Endothelial cell of umbilical vein (primary cell): ENCODE measurements around the gene DMRT3. TPM values are rescaled to one million over a fixed set of nuclear protein-coding genes. Genes with fewer than 3 reads are reported as not detected.

Source experiments
- BruUV-seq: library from RNA; stranded (reverse); fragments of 400-500 nt; replicated peaks from 2 replicates; lab custom pipeline; 2021; lab: Mats Ljungman, UMichigan
- CTCF ChIA-PET: fragments of 300-600, 350-600 bp; sonication (Branson Sonifier 250); formaldehyde crosslinking; loops from one replicate; lab custom pipeline; 2021; ENCODE audit warnings: antibody characterized with exemption, inconsistent platforms; lab: Charles Lee
- POLR2A ChIA-PET: fragments of 300-600, 350-600 bp; sonication (Branson Sonifier 250); formaldehyde crosslinking; loops from one replicate; lab custom pipeline; 2021; ENCODE audit warnings: antibody characterized with exemption, inconsistent platforms; lab: Charles Lee
- DNase-seq: peaks from one replicate; pipeline ENCODE4 v3.0.0-alpha.2; 2011; ENCODE audit warnings: low read depth, low spot score
- FAIRE-seq: peaks from 2 replicates; lab custom pipeline; 2011; peaks lifted over from hg19 to GRCh38; lab: Jason Lieb, UNC
- H2AFZ ChIP-seq: 2 replicates; pipeline ENCODE4 v1.6.0; 2012; ENCODE audit warnings: low read depth, low read length, control low read depth, inconsistent platforms
- H3K27ac ChIP-seq: 2 replicates; pipeline ENCODE4 v1.5.1; 2011; ENCODE audit warnings: low read depth, mild to moderate bottlenecking, control low read depth, low read length, moderate library complexity; ENCODE audit not compliant: insufficient read depth
- H3K27me3 ChIP-seq, 2 experiments: 2 replicates each; pipeline versions ENCODE4 v1.6.0 to v1.6.1; 2011; ENCODE audit warnings: low read length in 2 of 2, mixed read lengths in 1 of 2; ENCODE audit not compliant: control insufficient read depth in 2 of 2, insufficient read depth in 2 of 2
- H3K36me3 ChIP-seq, 2 experiments: 2 replicates in 1 of 2; 3 replicates in 1 of 2; pipeline ENCODE4 v1.5.1; 2011; ENCODE audit warnings: low read length in 2 of 2, mild to moderate bottlenecking in 1 of 2, moderate library complexity in 1 of 2; ENCODE audit not compliant: control insufficient read depth in 2 of 2, insufficient read depth in 2 of 2; ENCODE audit errors: extremely low read depth in 1 of 2
- H3K4me1 ChIP-seq: 3 replicates; pipeline ENCODE4 v1.5.1; 2011; ENCODE audit warnings: mild to moderate bottlenecking, low read length; ENCODE audit not compliant: control insufficient read depth, insufficient read depth; ENCODE audit errors: extremely low read depth
- H3K4me2 ChIP-seq: 2 replicates; pipeline ENCODE4 v1.6.1; 2011; ENCODE audit warnings: low read length, control low read depth, mixed read lengths; ENCODE audit not compliant: insufficient read depth
- H3K4me3 ChIP-seq, 3 experiments: fragments of 200-600 bp in 1 of 3; sonication (generic), shearing (Covaris generic) in 1 of 3; replicated peaks in 1 of 3; 2 replicates each; pipeline ENCODE4 v1.5.1; 2011 to 2016; ENCODE audit warnings: control low read depth in 3 of 3, low read length in 3 of 3, mild to moderate bottlenecking in 2 of 3, inconsistent platforms in 1 of 3, low read depth in 1 of 3, moderate library complexity in 1 of 3; ENCODE audit not compliant: insufficient read depth in 1 of 3
- H3K79me2 ChIP-seq: 2 replicates; pipeline ENCODE4 v1.6.0; 2012; ENCODE audit warnings: low read length, inconsistent platforms; ENCODE audit not compliant: control insufficient read depth, insufficient read depth
- H3K9ac ChIP-seq: replicated peaks from 2 replicates; pipeline ENCODE3; 2011; ENCODE audit warnings: low read length, control low read depth; ENCODE audit not compliant: insufficient read depth; ENCODE audit errors: extremely low read depth
- H3K9me1 ChIP-seq: replicated peaks from 3 replicates; pipeline ENCODE4 v1.6.0; 2011; ENCODE audit warnings: mild to moderate bottlenecking, low read length; ENCODE audit not compliant: control insufficient read depth, insufficient read depth; ENCODE audit errors: extremely low read depth
- H3K9me3 ChIP-seq: replicated peaks from 2 replicates; pipeline ENCODE4 v1.5.1; 2012; ENCODE audit warnings: low read length, inconsistent platforms; ENCODE audit not compliant: control insufficient read depth, insufficient read depth
- H4K20me1 ChIP-seq: replicated peaks from 2 replicates; pipeline ENCODE3; 2011; ENCODE audit warnings: mild to moderate bottlenecking, low read length; ENCODE audit not compliant: control insufficient read depth, insufficient read depth; ENCODE audit errors: extremely low read depth
- CTCF ChIP-seq, 2 donors: IDR thresholded peaks; 1 replicate in 1 of 2; 2 replicates in 1 of 2; pipeline ENCODE4 v1.5.1; 2011; ENCODE audit warnings: low read length in 2 of 2, mild to moderate bottlenecking in 2 of 2, moderate library complexity in 2 of 2, control low read depth in 1 of 2, inconsistent platforms in 1 of 2, low read depth in 1 of 2; ENCODE audit not compliant: insufficient read depth in 1 of 2; ENCODE audit errors: extremely low read depth in 1 of 2
- EZH2 ChIP-seq: IDR thresholded peaks from 2 replicates; pipeline ENCODE4 v1.6.1; 2012; ENCODE audit warnings: borderline replicate concordance, low read depth, mild to moderate bottlenecking, moderate library complexity, low read length, inconsistent platforms; ENCODE audit not compliant: severe bottlenecking
- FOS ChIP-seq: IDR thresholded peaks from 2 replicates; pipeline ENCODE4 v1.6.1; 2011; ENCODE audit warnings: mild to moderate bottlenecking, low read length, moderate library complexity, borderline replicate concordance; ENCODE audit not compliant: insufficient read depth
- GATA2 ChIP-seq: IDR thresholded peaks from 2 replicates; pipeline ENCODE4 v1.7.0; 2011; ENCODE audit warnings: low read depth, mild to moderate bottlenecking, moderate library complexity, mixed read lengths, low read length; ENCODE audit not compliant: insufficient read length, insufficient read depth
- JUN ChIP-seq: IDR thresholded peaks from 2 replicates; pipeline ENCODE4 v1.6.1; 2011; ENCODE audit warnings: borderline replicate concordance, low read depth; ENCODE audit not compliant: insufficient read length, insufficient read depth
- MAX ChIP-seq: IDR thresholded peaks from 2 replicates; pipeline ENCODE4 v1.6.1; 2011; ENCODE audit not compliant: insufficient read depth, insufficient read length
- MYC ChIP-seq: IDR thresholded peaks from one replicate; pipeline ENCODE4 v1.6.1; 2011; ENCODE audit warnings: mild to moderate bottlenecking, low read depth, low read length
- POLR2A ChIP-seq: IDR thresholded peaks from 2 replicates; pipeline ENCODE4 v1.6.1; 2012; ENCODE audit warnings: low read depth, mild to moderate bottlenecking, control low read depth, low read length
- POLR2AphosphoS5 ChIP-seq: IDR thresholded peaks from 2 replicates; pipeline ENCODE4 v1.6.1; 2012; ENCODE audit warnings: low read depth, mild to moderate bottlenecking, control low read depth, low read length, moderate library complexity; ENCODE audit not compliant: insufficient read depth
- dilution Hi-C: fragments of 300-500 bp; cut with MboI; formaldehyde crosslinking; loops from one replicate; pipeline ENCODE4 v1.15.0; 2019; ENCODE audit warnings: low sequenced_read_pairs; ENCODE audit not compliant: extremely low pct_ligation_motif_present
- intact Hi-C: fragments of 100-400 bp; cut with micrococcal nuclease; formaldehyde crosslinking; loops from one replicate; pipeline ENCODE4 v1.10.0; 2022
- polyA plus RNA-seq, 4 experiments: library from polyadenylated mRNA; depleted of rRNA in 3 of 4; stranded (reverse) in 3 of 4; unstranded in 1 of 4; fragments of >200 nt; gene quantifications; 2 replicates each; pipeline versions ENCODE4 v1.2.1 to v1.2.3, GENCODE V29; 2011 to 2012; ENCODE audit warnings: missing spikeins in 1 of 4
- total RNA-seq: library from RNA; stranded (reverse); gene quantifications from 2 replicates; pipeline ENCODE4 v1.2.3, GENCODE V29; 2021

DMRT3 gene
- total and polyA plus RNA-seq, 2 donors (not counting 3 experiments of a cell fraction or from before 2014, with no cell fraction given): not detected

GRCh38 chr9:1014225-1014624, 37.8 kb downstream of the DMRT3 start:
- Histone ChIP-seq H2AFZ (no peak overlapping the region), H4K20me1 (no peaks in the 10 kb centered on the region), H3K4me1 (no peaks in the 10 kb centered on the region), H3K36me3 (no peaks in the 10 kb centered on the region), H3K27ac (no peak overlapping the region), H3K9ac (no peak overlapping the region), H3K4me3 (no peak overlapping the region), H3K4me2 (no peak overlapping the region), H3K27me3 (no peaks in the 10 kb centered on the region), H3K9me3 (no peaks in the 10 kb centered on the region), H3K9me1 (no peaks in the 10 kb centered on the region), H3K79me2 (no peaks in the 10 kb centered on the region)
- POLR2A ChIA-PET: no interaction called here
- CTCF ChIA-PET: no interaction called here
- DNase-seq: no peak
- no peak for TF ChIP-seq POLR2AphosphoS5
- TF ChIP-seq JUN: no peak
- no peak for TF ChIP-seq MAX
- TF ChIP-seq CTCF (IDR thresholded peaks at IDR 0.05; ENCODE audit: extremely low read depth in 1 of 2, insufficient read depth in 1 of 2, low read depth in 1 of 2, low read length in 2 of 2): no peak
- TF ChIP-seq GATA2: no peak
- no peak for TF ChIP-seq EZH2
- no peak for TF ChIP-seq FOS
- no peak for TF ChIP-seq MYC
- TF ChIP-seq POLR2A: no peak
- no TSS peak for BruUV-seq
- dilution Hi-C loops (no loop called here), intact Hi-C loops (loop anchor here (10.0 kb wide), 1 partner anchor 1071 kb away; no protein-coding TSS in a partner anchor)
- FAIRE-seq: no peak
